ENCODE measurements around the gene ADSS1.

ADSS1 gene

GRCh38 chr14:104719343-104719742, 4.7 kb upstream of the ADSS1 start:
- TF ChIP-seq CTCF (IDR thresholded peaks at IDR 0.05; ENCODE audit: borderline replicate concordance, insufficient read depth, low read depth, low read length), result no peak
- no peak overlapping the region for H3K4me3 ChIP-seq (ENCODE audit: low read depth, low read length)

GRCh38 chr14:104721505-104722431, 2.3 kb upstream of the ADSS1 start:
- TF ChIP-seq CTCF (IDR thresholded peaks at IDR 0.05; ENCODE audit: borderline replicate concordance, insufficient read depth, low read depth, low read length), result no peak

GRCh38 chr14:104722938-104723650, 935 bp upstream of the ADSS1 start:
- H3K4me3 ChIP-seq (ENCODE audit: low read depth, low read length), result no peak overlapping the region
- TF ChIP-seq CTCF (IDR thresholded peaks at IDR 0.05; ENCODE audit: borderline replicate concordance, insufficient read depth, low read depth, low read length), result no peak

More at GRCh38 chr14:104721505-104722431, 2.3 kb upstream of the ADSS1 start:
- H3K4me3 ChIP-seq (ENCODE audit: low read depth, low read length), result no peak overlapping the region

GRCh38 chr14:104724407-104724980, 465 bp downstream of the ADSS1 start:
- H3K4me3 ChIP-seq (ENCODE audit: low read depth, low read length), result peak overlapping the region; percentile 48
- TF ChIP-seq CTCF (IDR thresholded peaks at IDR 0.05; ENCODE audit: borderline replicate concordance, insufficient read depth, low read depth, low read length), result no peak

- no peak overlapping the region for H3K4me3 ChIP-seq (ENCODE audit: low read depth, low read length)
- 0 out of 2 replicates have a peak, but pooled peaks have one; percentile 10 for TF ChIP-seq CTCF (IDR thresholded peaks at IDR 0.05; ENCODE audit: borderline replicate concordance, insufficient read depth, low read depth, low read length)
These were observed 1.1 kb downstream of the ADSS1 start for GRCh38 chr14:104724981-104725771.

GRCh38 chr14:104725772-104726548, 1.9 kb downstream of the ADSS1 start:
- no peak overlapping the region for H3K4me3 ChIP-seq (ENCODE audit: low read depth, low read length)

More at GRCh38 chr14:104725772-104726548, 1.9 kb downstream of the ADSS1 start:
- no peak for TF ChIP-seq CTCF (IDR thresholded peaks at IDR 0.05; ENCODE audit: borderline replicate concordance, insufficient read depth, low read depth, low read length)

All from GM12875 (cell line).